HepG2 (cell line): Measurements from ENCODE around the gene CTXN1. TPM values are rescaled to one million over a fixed set of nuclear protein-coding genes. Genes with fewer than 3 reads are reported as not detected.

ENCODE experiments used
- ATAC-seq: fragments of 200-7000 bp; cut with Tn5 transposase; 3 replicates; pipeline ENCODE4 v1.9.1; 2020; ENCODE audit warnings: mild to moderate bottlenecking, moderate library complexity
- BruUV-seq: library from RNA; stranded (reverse); fragments of 400-500 nt; replicated peaks from 2 replicates; lab custom pipeline; 2021; lab: Mats Ljungman, UMichigan
- CTCF ChIA-PET: fragments of 300-600 bp; formaldehyde crosslinking; extraction: SDS; loops from one replicate; lab custom pipeline; 2021; ENCODE audit warnings: low total read pairs, inconsistent platforms, low intra/inter-chr PET ratio; lab: Yijun Ruan, JAX
- POLR2A ChIA-PET: fragments of 350-600 bp; sonication (Branson Sonifier 250); formaldehyde crosslinking; loops from one replicate; lab custom pipeline; 2020; ENCODE audit warnings: antibody characterized with exemption, inconsistent platforms; lab: Yijun Ruan, JAX
- DNase-seq: peaks from one replicate; pipeline ENCODE4 v3.0.0-alpha.2; 2015; ENCODE audit warnings: low spot score
- FAIRE-seq: peaks from 3 replicates; lab custom pipeline; 2011; peaks lifted over from hg19 to GRCh38; lab: Jason Lieb, UNC
- H2AFZ ChIP-seq: one replicate; pipeline ENCODE4 v1.6.1; 2011; ENCODE audit warnings: low read length, inconsistent platforms
- H3K27ac ChIP-seq: fragments of 300-600 bp; 3 replicates; pipeline ENCODE4 v1.8.0; 2011; ENCODE audit warnings: mixed run types, mild to moderate bottlenecking, mixed read lengths, low read length, inconsistent platforms; ENCODE audit not compliant: insufficient read depth; ENCODE audit errors: extremely low read length
- H3K27me3 ChIP-seq, 2 experiments: fragments of 200-600 bp in 1 of 2; 2 replicates in 1 of 2; 3 replicates in 1 of 2; pipeline versions ENCODE4 v1.6.0 to v1.8.0; 2011; ENCODE audit warnings: low read length in 2 of 2, mild to moderate bottlenecking in 2 of 2, moderate library complexity in 2 of 2, inconsistent platforms in 1 of 2; ENCODE audit not compliant: insufficient read depth in 2 of 2, control insufficient read depth in 1 of 2
- H3K36me3 ChIP-seq, 2 experiments: fragments of 200-600 bp in 1 of 2; replicated peaks in 1 of 2; 2 replicates in 1 of 2; 3 replicates in 1 of 2; pipeline versions ENCODE4 v1.5.1 to v1.8.0; 2011; ENCODE audit warnings: low read length in 2 of 2, inconsistent platforms in 1 of 2; ENCODE audit not compliant: insufficient read depth in 2 of 2, control insufficient read depth in 1 of 2
- H3K4me1 ChIP-seq: 2 replicates; pipeline ENCODE4 v1.5.1; 2012; ENCODE audit warnings: low read length, inconsistent platforms; ENCODE audit not compliant: insufficient read depth
- H3K4me2 ChIP-seq: 2 replicates; pipeline ENCODE4 v1.6.0; 2011; ENCODE audit warnings: low read depth, low read length, inconsistent platforms
- H3K4me3 ChIP-seq, 3 experiments: fragments of 200-600 bp in 1 of 3; sonication (generic), shearing (Covaris generic) in 1 of 3; replicated peaks in 1 of 3; 2 replicates each; pipeline ENCODE4 v1.5.1; 2011 to 2016; ENCODE audit warnings: low read length in 3 of 3, inconsistent platforms in 2 of 3, low read depth in 2 of 3, mild to moderate bottlenecking in 2 of 3, control low read depth in 1 of 3, mixed read lengths in 1 of 3; ENCODE audit not compliant: insufficient read depth in 1 of 3
- H3K79me2 ChIP-seq: one replicate; pipeline ENCODE4 v1.6.1; 2011; ENCODE audit warnings: low read length, inconsistent platforms; ENCODE audit not compliant: insufficient read depth
- H3K9ac ChIP-seq: 2 replicates; pipeline ENCODE4 v1.6.0; 2011; ENCODE audit warnings: mild to moderate bottlenecking, low read depth, low read length, inconsistent platforms; ENCODE audit not compliant: insufficient read depth
- H3K9me3 ChIP-seq: 2 replicates; pipeline ENCODE4 v1.5.1; 2012; ENCODE audit warnings: mild to moderate bottlenecking, low read length
- H4K20me1 ChIP-seq: 2 replicates; pipeline ENCODE4 v1.6.0; 2011; ENCODE audit warnings: inconsistent platforms, mild to moderate bottlenecking, low read length, moderate library complexity; ENCODE audit not compliant: insufficient read depth
- AGO2 ChIP-seq: fragments of 200-400 bp; formaldehyde crosslinking; optimal IDR thresholded peaks from 2 replicates; pipeline ENCODE3; 2017; ENCODE audit warnings: mild to moderate bottlenecking, low read depth, low read length, moderate library complexity
- AKAP8 ChIP-seq: sonication (generic); formaldehyde crosslinking; IDR thresholded peaks from 2 replicates; pipeline ENCODE4 v1.5.1; 2020; ENCODE audit warnings: mild to moderate bottlenecking, missing genetic modification reagents
- BCL3 ChIP-seq: sonication (generic); formaldehyde crosslinking; IDR thresholded peaks from 2 replicates; pipeline ENCODE4 v1.5.1; 2020; ENCODE audit warnings: mild to moderate bottlenecking, missing genetic modification reagents, moderate library complexity
- HNRNPL ChIP-seq: fragments of 200-400 bp; formaldehyde crosslinking; IDR thresholded peaks from 2 replicates; pipeline ENCODE4 v1.6.1; 2017; ENCODE audit warnings: mild to moderate bottlenecking, low read depth, low read length
- KLF15 ChIP-seq: sonication (generic); formaldehyde crosslinking; IDR thresholded peaks from 2 replicates; pipeline ENCODE4 v1.8.1; 2023; ENCODE audit warnings: borderline replicate concordance, mild to moderate bottlenecking, inconsistent platforms, missing genetic modification reagents, mixed read lengths
- POLR2A ChIP-seq, 2 experiments: IDR thresholded peaks; 2 replicates each; pipeline ENCODE4 v1.6.1; 2011; ENCODE audit warnings: low read depth in 2 of 2, low read length in 2 of 2, mild to moderate bottlenecking in 1 of 2, moderate library complexity in 1 of 2; ENCODE audit not compliant: insufficient read depth in 1 of 2
- POLR2G ChIP-seq: fragments of 200-400 bp; formaldehyde crosslinking; IDR thresholded peaks from 2 replicates; pipeline ENCODE4 v1.6.1; 2018; ENCODE audit warnings: mild to moderate bottlenecking, low read depth, low read length, moderate library complexity
- RBFOX2 ChIP-seq: fragments of 200-400 bp; formaldehyde crosslinking; IDR thresholded peaks from 2 replicates; pipeline ENCODE4 v1.6.1; 2017; ENCODE audit warnings: low read depth, mild to moderate bottlenecking, low read length
- RBM22 ChIP-seq: fragments of 200-400 bp; formaldehyde crosslinking; optimal IDR thresholded peaks from 2 replicates; pipeline ENCODE3; 2017; ENCODE audit warnings: mild to moderate bottlenecking, low read length, moderate library complexity
- WGBS: methylation state at CpG from one replicate; pipeline ENCODE4 v1.1.6; 2017; ENCODE audit warnings: low lambda C conversion rate; 5-methylcytosine and 5-hydroxymethylcytosine counted together
- in situ Hi-C: cut with HindIII; loops from 2 replicates; pipeline ENCODE4 v1.10.0; 2017; ENCODE audit warnings: low pct_unique_long_range_greater_than_20kb; ENCODE audit not compliant: extremely low pct_ligation_motif_present
- intact Hi-C: fragments of 100-400 bp; cut with micrococcal nuclease; formaldehyde crosslinking; loops from one replicate; pipeline ENCODE4 v1.10.0; 2022; ENCODE audit not compliant: unreplicated experiment
- polyA plus RNA-seq, 8 experiments: library from polyadenylated mRNA; depleted of rRNA in 3 of 8; stranded (reverse) in 7 of 8; unstranded in 1 of 8; fragments of >200 nt; fragmentation: Illumina TruSeq in 4 of 8; extraction: Trizol in 4 of 8; gene quantifications; 2 replicates each; pipeline versions ENCODE4 v1.2.1 to v1.2.3, GENCODE V29; 2011 to 2016; ENCODE audit warnings: low read depth in 4 of 8, missing spikeins in 1 of 8, mixed read lengths in 1 of 8; ENCODE audit not compliant: insufficient read depth in 1 of 8
- total RNA-seq, 5 experiments: library from RNA; depleted of rRNA; stranded (reverse); fragments of >200 nt; fragmentation: Illumina TruSeq; extraction: Trizol; gene quantifications; 2 replicates each; pipeline ENCODE4 v1.2.3, GENCODE V29; 2016; ENCODE audit warnings: low read depth in 1 of 5

The CTXN1 gene
- total and polyA plus RNA-seq, 2 of the 13 experiments (the other 11 are each of a cell fraction or from before 2014, with no cell fraction given), result 0.11 TPM; not detected in 1

- DNase-seq, result no peak
- Histone ChIP-seq H3K36me3 (peaks cover 11 to 24% of the 10 kb centered on the region in 2 experiments; a peak in 4 of 5 replicates), H2AFZ (no peak overlapping the region), H3K9ac (no peak overlapping the region), H3K4me3 (no peak overlapping the region), H3K79me2 (no peaks in the 10 kb centered on the region), H3K4me2 (no peak overlapping the region), H3K27me3 (no peaks in the 10 kb centered on the region), H3K9me3 (no peaks in the 10 kb centered on the region), H3K4me1 (no peaks in the 10 kb centered on the region), H4K20me1 (no peaks in the 10 kb centered on the region), H3K27ac (no peak overlapping the region)
- no TSS peak for BruUV-seq
- intact Hi-C loops, result no loop called here
- TF ChIP-seq BCL3 (CRISPR knock-in tag) (no peak), RBM22 (peak; percentile 9), POLR2A (IDR thresholded peaks at IDR 0.05; ENCODE audit: insufficient read depth in 1 of 2, low read depth in 2 of 2, low read length in 2 of 2) (0 out of 4 replicates have a peak, but pooled peaks of 1 of the 2 experiments have one; percentile 29), KLF15 (CRISPR knock-in tag) (no peak), AKAP8 (CRISPR knock-in tag) (peak; percentile 16; the same call in 1 of the 2 replicates), POLR2G (peak; percentile 31; the same call in 1 of the 2 replicates), HNRNPL (0 out of 2 replicates have a peak, but pooled peaks have one; percentile 55), RBFOX2 (peak; percentile 72), AGO2 (peak; percentile 83)
- ChIA-PET POLR2A (interaction anchor here (4.6 to 5.2 kb wide), 2 partner anchors 8 to 16 kb away, joined by 34 to 57 read pairs; partner anchors contain the start of genes SNAPC2 and TIMM44), CTCF (no interaction called here)
- in situ Hi-C loops, result no loop called here
- WGBS, result 97% methylated on average over 17 of the region's 23 CpGs
- no peak for ATAC-seq
- FAIRE-seq, result no peak
These were observed 1.8 kb upstream of the CTXN1 start for GRCh38 chr19:7927605-7928333.
